ENCODE measurements around the gene GPR158.

GPR158 gene

GRCh38 chr10:25582961-25583360, 408.2 kb downstream of the GPR158 start:
- DNase-seq (no peak), ATAC-seq (no peak)

GRCh38 chr10:25600651-25601050, 425.9 kb downstream of the GPR158 start:
- no peak for ATAC-seq
- DNase-seq: no peak

GRCh38 chr10:25604591-25604990, 429.8 kb downstream of the GPR158 start:
- ATAC-seq (no peak), DNase-seq (no peak)

GRCh38 chr10:25614652-25615051, 439.9 kb downstream of the GPR158 start:
- no peak for ATAC-seq
- no peak for DNase-seq

- DNase-seq: no peak
- no peak for ATAC-seq
Measured at GRCh38 chr10:25615926-25616325, 441.1 kb downstream of the GPR158 start.

- no peak for ATAC-seq
- DNase-seq: no peak
Measured at GRCh38 chr10:25616903-25617592, 442.2 kb downstream of the GPR158 start.

GRCh38 chr10:25627606-25628005, 452.8 kb downstream of the GPR158 start:
- no peak for DNase-seq
- no peak for ATAC-seq

- DNase-seq: no peak
- ATAC-seq: no peak
Measured at GRCh38 chr10:25629333-25629732, 454.5 kb downstream of the GPR158 start.

GRCh38 chr10:25631471-25631870, 456.7 kb downstream of the GPR158 start:
- DNase-seq (no peak), ATAC-seq (no peak)

GRCh38 chr10:25632802-25633201, 458.0 kb downstream of the GPR158 start:
- ATAC-seq (no peak), DNase-seq (no peak)

- ATAC-seq: no peak
Measured at GRCh38 chr10:25633542-25633941, 458.7 kb downstream of the GPR158 start.

GRCh38 chr10:25639646-25640045, 464.8 kb downstream of the GPR158 start:
- DNase-seq (no peak), ATAC-seq (no peak)

More at GRCh38 chr10:25633542-25633941, 458.7 kb downstream of the GPR158 start:
- DNase-seq: no peak

GRCh38 chr10:25641595-25641994, 466.8 kb downstream of the GPR158 start:
- ATAC-seq: no peak
- no peak for DNase-seq

- DNase-seq (no peak), ATAC-seq (no peak)
Measured at GRCh38 chr10:25642721-25643120, 467.9 kb downstream of the GPR158 start.

GRCh38 chr10:25646371-25646770, 471.6 kb downstream of the GPR158 start:
- DNase-seq: no peak
- no peak for ATAC-seq

- ATAC-seq (no peak), DNase-seq (no peak)
Measured at GRCh38 chr10:25651534-25651933, 476.7 kb downstream of the GPR158 start.

Measured in stimulated activated naive CD8-positive, alpha-beta T cell treated with anti-CD3 and anti-CD28 coated beads, Interleukin-15, Interleukin-2, amounts not matched to agents 100 U/mL and 50 U/mL, for 24 hours (primary cell).